IMR-90 (cell line): ENCODE data around the gene TBX15. TPM values are rescaled to one million over a fixed set of nuclear protein-coding genes. Genes with fewer than 3 reads are reported as not detected.

Experiments used
- ATAC-seq: fragments of 200-7000 bp; cut with Tn5 transposase; 2 replicates; pipeline ENCODE4 v1.9.1; 2020; ENCODE audit warnings: low read depth, mild to moderate bottlenecking, moderate library complexity
- BruUV-seq: library from RNA; stranded (reverse); fragments of 400-500 nt; replicated peaks from 2 replicates; lab custom pipeline; 2021; lab: Mats Ljungman, UMichigan
- CTCF ChIA-PET: fragments of 300-600 bp; formaldehyde crosslinking; extraction: SDS; loops from one replicate; lab custom pipeline; 2021; ENCODE audit warnings: antibody characterized with exemption; lab: Yijun Ruan, JAX
- POLR2A ChIA-PET: fragments of 300-600 bp; sonication (Branson Sonifier 250); formaldehyde crosslinking; loops from one replicate; lab custom pipeline; 2022; ENCODE audit warnings: antibody characterized with exemption; ENCODE audit not compliant: unreplicated experiment; lab: Charles Lee
- DNase-seq: peaks from one replicate; pipeline ENCODE4 v3.0.0; 2013
- H2AFZ ChIP-seq: replicated peaks from 2 replicates; pipeline ENCODE3; 2013; ENCODE audit warnings: low read length, mild to moderate bottlenecking; ENCODE audit not compliant: poor library complexity
- H2AK5ac ChIP-seq: 2 replicates; pipeline ENCODE4 v1.6.1; 2013; ENCODE audit warnings: low read depth, low read length, inconsistent platforms
- H2AK9ac ChIP-seq: replicated peaks from 2 replicates; pipeline ENCODE3; 2013; ENCODE audit warnings: mild to moderate bottlenecking, low read depth, low read length, moderate library complexity; ENCODE audit not compliant: poor library complexity
- H2BK120ac ChIP-seq: 2 replicates; pipeline ENCODE4 v1.6.1; 2013; ENCODE audit warnings: low read depth, low read length, inconsistent platforms
- H2BK15ac ChIP-seq: 3 replicates; pipeline ENCODE4 v1.6.1; 2013; ENCODE audit warnings: low read depth, low read length, inconsistent platforms
- H2BK20ac ChIP-seq: 2 replicates; pipeline ENCODE4 v1.6.1; 2013; ENCODE audit warnings: low read depth, mild to moderate bottlenecking, inconsistent platforms, low read length, moderate library complexity
- H2BK5ac ChIP-seq: 2 replicates; pipeline ENCODE4 v1.6.1; 2013; ENCODE audit warnings: mild to moderate bottlenecking, low read depth, low read length, inconsistent platforms; ENCODE audit not compliant: poor library complexity, severe bottlenecking
- H3K14ac ChIP-seq: replicated peaks from 2 replicates; pipeline ENCODE4 v1.6.1; 2013; ENCODE audit warnings: low read depth, low read length, inconsistent platforms
- H3K18ac ChIP-seq: 2 replicates; pipeline ENCODE4 v1.6.1; 2013; ENCODE audit warnings: low read depth, low read length, control low read depth
- H3K23ac ChIP-seq: 2 replicates; pipeline ENCODE4 v1.6.1; 2013; ENCODE audit warnings: low read depth, low read length, inconsistent platforms
- H3K27ac ChIP-seq: 2 replicates; pipeline ENCODE4 v1.5.1; 2013; ENCODE audit warnings: mild to moderate bottlenecking, control low read depth, low read length; ENCODE audit not compliant: insufficient read depth
- H3K27me3 ChIP-seq: 2 replicates; pipeline ENCODE4 v1.6.1; 2013; ENCODE audit warnings: low read length; ENCODE audit not compliant: control insufficient read depth, insufficient read depth
- H3K36me3 ChIP-seq: 2 replicates; pipeline ENCODE4 v1.6.1; 2013; ENCODE audit warnings: low read length, mixed read lengths; ENCODE audit not compliant: control insufficient read depth, insufficient read depth
- H3K4ac ChIP-seq: 2 replicates; pipeline ENCODE4 v1.6.1; 2013; ENCODE audit warnings: low read depth, low read length, inconsistent platforms
- H3K4me1 ChIP-seq: 2 replicates; pipeline ENCODE4 v1.6.1; 2013; ENCODE audit warnings: low read length, mixed read lengths; ENCODE audit not compliant: control insufficient read depth, insufficient read depth
- H3K4me2 ChIP-seq: 2 replicates; pipeline ENCODE4 v1.6.1; 2013; ENCODE audit warnings: low read depth, mild to moderate bottlenecking, control low read depth, low read length, moderate library complexity
- H3K4me3 ChIP-seq: 2 replicates; pipeline ENCODE4 v1.5.1; 2013; ENCODE audit warnings: low read depth, mild to moderate bottlenecking, control low read depth, low read length, moderate library complexity; ENCODE audit not compliant: insufficient read depth
- H3K56ac ChIP-seq: 2 replicates; pipeline ENCODE4 v1.6.1; 2013; ENCODE audit warnings: low read length, inconsistent platforms; ENCODE audit not compliant: insufficient read depth; ENCODE audit errors: extremely low read depth
- H3K79me1 ChIP-seq, 2 experiments: 2 replicates each; pipeline ENCODE4 v1.6.1; 2013; ENCODE audit warnings: low read length in 2 of 2, inconsistent platforms in 1 of 2, low read depth in 1 of 2
- H3K9ac ChIP-seq: 2 replicates; pipeline ENCODE4 v1.6.1; 2013; ENCODE audit warnings: low read depth, low read length, control low read depth
- H3K9me1 ChIP-seq: 2 replicates; pipeline ENCODE4 v1.6.1; 2013; ENCODE audit warnings: low read length, inconsistent platforms; ENCODE audit not compliant: insufficient read depth
- H3K9me3 ChIP-seq: 2 replicates; pipeline ENCODE4 v1.6.1; 2013; ENCODE audit warnings: low read length; ENCODE audit not compliant: control insufficient read depth, insufficient read depth
- H4K20me1 ChIP-seq: 2 replicates; pipeline ENCODE4 v1.6.1; 2013; ENCODE audit warnings: low read length, inconsistent platforms; ENCODE audit not compliant: insufficient read depth
- H4K5ac ChIP-seq: 2 replicates; pipeline ENCODE4 v1.6.1; 2013; ENCODE audit warnings: mild to moderate bottlenecking, low read depth, low read length, control low read depth
- H4K8ac ChIP-seq, 2 experiments: 2 replicates each; pipeline ENCODE4 v1.6.1; 2013; ENCODE audit warnings: low read depth in 2 of 2, low read length in 2 of 2, control low read depth in 1 of 2, inconsistent platforms in 1 of 2
- H4K91ac ChIP-seq: 2 replicates; pipeline ENCODE4 v1.6.1; 2013; ENCODE audit warnings: low read depth, low read length, inconsistent platforms; ENCODE audit not compliant: insufficient read depth
- BHLHE40 ChIP-seq: fragments of 150-350 bp; IDR thresholded peaks from 2 replicates; pipeline ENCODE4 v1.6.1; 2016; ENCODE audit warnings: mild to moderate bottlenecking, low read depth, low read length
- CEBPB ChIP-seq: IDR thresholded peaks from 2 replicates; pipeline ENCODE4 v1.6.1; 2012; ENCODE audit warnings: low read depth, low read length, improper control_type of control experiment
- CHD1 ChIP-seq: IDR thresholded peaks from 2 replicates; pipeline ENCODE4 v1.6.1; 2012; ENCODE audit warnings: low read depth, low read length, improper control_type of control experiment
- FOS ChIP-seq: fragments of 150-350 bp; IDR thresholded peaks from 2 replicates; pipeline ENCODE4 v1.6.1; 2016; ENCODE audit warnings: low read depth, low read length
- MAFK ChIP-seq: IDR thresholded peaks from 2 replicates; pipeline ENCODE4 v1.6.1; 2012; ENCODE audit warnings: low read depth, low read length, improper control_type of control experiment
- MAZ ChIP-seq: IDR thresholded peaks from 2 replicates; pipeline ENCODE4 v1.6.1; 2012; ENCODE audit warnings: low read depth, mild to moderate bottlenecking, low read length, improper control_type of control experiment, moderate library complexity, borderline replicate concordance
- MXI1 ChIP-seq: IDR thresholded peaks from 2 replicates; pipeline ENCODE4 v1.6.1; 2012; ENCODE audit warnings: low read depth, mild to moderate bottlenecking, low read length, moderate library complexity, borderline replicate concordance
- NFE2L2 ChIP-seq: fragments of 150-350 bp; IDR thresholded peaks from 2 replicates; pipeline ENCODE4 v1.6.1; 2016; ENCODE audit warnings: low read depth, mild to moderate bottlenecking, low read length
- POLR2A ChIP-seq: IDR thresholded peaks from 2 replicates; pipeline ENCODE4 v1.6.1; 2012; ENCODE audit warnings: mild to moderate bottlenecking, low read depth, low read length
- RAD21 ChIP-seq: IDR thresholded peaks from 2 replicates; pipeline ENCODE4 v1.6.1; 2012; ENCODE audit warnings: low read length, improper control_type of control experiment
- RCOR1 ChIP-seq: IDR thresholded peaks from 2 replicates; pipeline ENCODE4 v1.6.1; 2012; ENCODE audit warnings: mild to moderate bottlenecking, low read length, improper control_type of control experiment; ENCODE audit not compliant: insufficient replicate concordance
- RFX5 ChIP-seq: IDR thresholded peaks from 2 replicates; pipeline ENCODE4 v1.8.0; 2012; ENCODE audit warnings: low read depth, mild to moderate bottlenecking, low read length, moderate library complexity
- SMC3 ChIP-seq: fragments of 150-350 bp; IDR thresholded peaks from 2 replicates; pipeline ENCODE4 v1.6.1; 2016; ENCODE audit warnings: low read depth, mild to moderate bottlenecking, antibody characterized with exemption, low read length, moderate library complexity
- WGBS, 2 experiments: methylation state at CpG; one replicate each; pipeline versions ENCODE4 v1.1.5 to v1.1.7; 2013; ENCODE audit warnings: missing lambda C conversion rate in 2 of 2; ENCODE audit not compliant: insufficient read length in 1 of 2; ENCODE audit errors: extremely low coverage in 2 of 2; 5-methylcytosine and 5-hydroxymethylcytosine counted together
- dilution Hi-C: fragments of 300-500 bp; cut with HindIII; formaldehyde crosslinking; loops from one replicate; pipeline ENCODE4 v1.14.3; 2018; ENCODE audit warnings: low sequenced_read_pairs; ENCODE audit not compliant: unreplicated experiment
- in situ Hi-C: fragments of 300-500 bp; cut with MboI; formaldehyde crosslinking; loops from 3 replicates; pipeline ENCODE4 v1.14.3; 2019; ENCODE audit warnings: low sequenced_read_pairs, inconsistent platforms, mixed read lengths
- intact Hi-C: fragments of 100-400 bp; cut with micrococcal nuclease; formaldehyde crosslinking; loops from 2 replicates; pipeline ENCODE4 v1.10.0; 2022
- polyA plus RNA-seq, 3 experiments: library from polyadenylated mRNA; depleted of rRNA; stranded (reverse); fragments of >200 nt; gene quantifications; 2 replicates each; pipeline ENCODE4 v1.2.3, GENCODE V29; 2012; ENCODE audit warnings: low replicate concordance in 1 of 3
- total RNA-seq: library from RNA; depleted of rRNA; stranded (reverse); fragments of >200 nt; gene quantifications from 2 replicates; pipeline ENCODE4 v1.2.3, GENCODE V29; 2012
- TF ChIP-seq, protein P1 (sequence below): fragments of 150-350 bp; IDR thresholded peaks from 2 replicates; pipeline ENCODE4 v1.6.1; 2016; ENCODE audit warnings: low read depth, mild to moderate bottlenecking, low read length, moderate library complexity, borderline replicate concordance
- TF ChIP-seq, protein P2 (sequence below): conservative IDR thresholded peaks from 2 replicates; pipeline ENCODE4 v1.5.1; 2012; ENCODE audit warnings: mild to moderate bottlenecking, low read depth, low read length, improper control_type of control experiment
- TF ChIP-seq, protein P3 (sequence below): fragments of 150-350 bp; IDR thresholded peaks from 2 replicates; pipeline ENCODE4 v1.6.1; 2017; ENCODE audit warnings: mild to moderate bottlenecking, antibody characterized with exemption, low read length, low read depth

TBX15 gene
- total and polyA plus RNA-seq, 2 of the 4 experiments (the other 2 are of a cell fraction) = not detected

- TF ChIP-seq, protein P1, sequence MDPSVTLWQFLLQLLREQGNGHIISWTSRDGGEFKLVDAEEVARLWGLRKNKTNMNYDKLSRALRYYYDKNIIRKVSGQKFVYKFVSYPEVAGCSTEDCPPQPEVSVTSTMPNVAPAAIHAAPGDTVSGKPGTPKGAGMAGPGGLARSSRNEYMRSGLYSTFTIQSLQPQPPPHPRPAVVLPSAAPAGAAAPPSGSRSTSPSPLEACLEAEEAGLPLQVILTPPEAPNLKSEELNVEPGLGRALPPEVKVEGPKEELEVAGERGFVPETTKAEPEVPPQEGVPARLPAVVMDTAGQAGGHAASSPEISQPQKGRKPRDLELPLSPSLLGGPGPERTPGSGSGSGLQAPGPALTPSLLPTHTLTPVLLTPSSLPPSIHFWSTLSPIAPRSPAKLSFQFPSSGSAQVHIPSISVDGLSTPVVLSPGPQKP = no peak
- TF ChIP-seq CHD1 = no peak
- TF ChIP-seq, protein P2, sequence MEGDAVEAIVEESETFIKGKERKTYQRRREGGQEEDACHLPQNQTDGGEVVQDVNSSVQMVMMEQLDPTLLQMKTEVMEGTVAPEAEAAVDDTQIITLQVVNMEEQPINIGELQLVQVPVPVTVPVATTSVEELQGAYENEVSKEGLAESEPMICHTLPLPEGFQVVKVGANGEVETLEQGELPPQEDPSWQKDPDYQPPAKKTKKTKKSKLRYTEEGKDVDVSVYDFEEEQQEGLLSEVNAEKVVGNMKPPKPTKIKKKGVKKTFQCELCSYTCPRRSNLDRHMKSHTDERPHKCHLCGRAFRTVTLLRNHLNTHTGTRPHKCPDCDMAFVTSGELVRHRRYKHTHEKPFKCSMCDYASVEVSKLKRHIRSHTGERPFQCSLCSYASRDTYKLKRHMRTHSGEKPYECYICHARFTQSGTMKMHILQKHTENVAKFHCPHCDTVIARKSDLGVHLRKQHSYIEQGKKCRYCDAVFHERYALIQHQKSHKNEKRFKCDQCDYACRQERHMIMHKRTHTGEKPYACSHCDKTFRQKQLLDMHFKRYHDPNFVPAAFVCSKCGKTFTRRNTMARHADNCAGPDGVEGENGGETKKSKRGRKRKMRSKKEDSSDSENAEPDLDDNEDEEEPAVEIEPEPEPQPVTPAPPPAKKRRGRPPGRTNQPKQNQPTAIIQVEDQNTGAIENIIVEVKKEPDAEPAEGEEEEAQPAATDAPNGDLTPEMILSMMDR = no peak
- TF ChIP-seq RFX5 = no peak
- TF ChIP-seq MAFK = no peak
- no peak for TF ChIP-seq RAD21
- TF ChIP-seq BHLHE40 = no peak
- no peak for TF ChIP-seq MAZ
- TF ChIP-seq MXI1 = no peak
- TF ChIP-seq POLR2A = no peak
- TF ChIP-seq RCOR1 = no peak
- TF ChIP-seq NFE2L2 = no peak
- no peak for TF ChIP-seq FOS
- TF ChIP-seq CEBPB = no peak
- TF ChIP-seq, protein P3, sequence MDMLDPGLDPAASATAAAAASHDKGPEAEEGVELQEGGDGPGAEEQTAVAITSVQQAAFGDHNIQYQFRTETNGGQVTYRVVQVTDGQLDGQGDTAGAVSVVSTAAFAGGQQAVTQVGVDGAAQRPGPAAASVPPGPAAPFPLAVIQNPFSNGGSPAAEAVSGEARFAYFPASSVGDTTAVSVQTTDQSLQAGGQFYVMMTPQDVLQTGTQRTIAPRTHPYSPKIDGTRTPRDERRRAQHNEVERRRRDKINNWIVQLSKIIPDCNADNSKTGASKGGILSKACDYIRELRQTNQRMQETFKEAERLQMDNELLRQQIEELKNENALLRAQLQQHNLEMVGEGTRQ = no peak
- no peak for TF ChIP-seq SMC3
- intact Hi-C loops (no loop called here), dilution Hi-C loops (no loop called here), in situ Hi-C loops (no loop called here)
- H4K5ac ChIP-seq = no peak overlapping the region
- no peak overlapping the region for H2AK9ac ChIP-seq
- H2BK20ac ChIP-seq = no peak overlapping the region
- H2BK15ac ChIP-seq = no peak overlapping the region
- ChIA-PET POLR2A (no interaction called here), CTCF (no interaction called here)
- H3K4me1 ChIP-seq = no peaks in the 10 kb centered on the region
- H3K4me3 ChIP-seq = no peak overlapping the region
- H4K8ac ChIP-seq = no peak overlapping the region
- no peak overlapping the region for H2AFZ ChIP-seq
- H3K4me2 ChIP-seq = no peak overlapping the region
- H2BK5ac ChIP-seq = no peak overlapping the region
- no CpG with 5 or more reads among the region's 2 CpGs for WGBS, 2 experiments
- H3K23ac ChIP-seq = no peak overlapping the region
- H4K20me1 ChIP-seq = no peaks in the 10 kb centered on the region
- H2AK5ac ChIP-seq = no peak overlapping the region
- no peaks in the 10 kb centered on the region for H3K9me3 ChIP-seq
- H3K18ac ChIP-seq = no peak overlapping the region
- H3K79me1 ChIP-seq = no peaks in the 10 kb centered on the region
- H2BK120ac ChIP-seq = no peak overlapping the region
- no peaks in the 10 kb centered on the region for H3K9me1 ChIP-seq
- no peak overlapping the region for H3K14ac ChIP-seq
- H4K91ac ChIP-seq = no peak overlapping the region
- no peaks in the 10 kb centered on the region for H3K27me3 ChIP-seq
- ATAC-seq (no peak), DNase-seq (no peak)
- H3K36me3 ChIP-seq = no peaks in the 10 kb centered on the region
- BruUV-seq = no TSS peak
- H3K27ac ChIP-seq = no peak overlapping the region
- H3K4ac ChIP-seq = no peak overlapping the region
- H3K56ac ChIP-seq = no peak overlapping the region
- no peak overlapping the region for H3K9ac ChIP-seq
Observed at GRCh38 chr1:118868387-118868786, 119.8 kb downstream of the TBX15 start.
